Right lung (tissue), 5 donors: Measurements from ENCODE around the gene ATP8B4. TPM values are rescaled to one million over a fixed set of nuclear protein-coding genes. Genes with fewer than 3 reads are reported as not detected.
"Not testable (repeated sequence)": the region's sequence is repeated elsewhere in the genome, so short reads cannot be mapped to it uniquely, and the experiment has no call there.

Experiments used
- DNase-seq, 2 donors: peaks; one replicate each; pipeline ENCODE4 v3.0.0-alpha.2; 2013
- polyA plus RNA-seq, 5 donors: library from polyadenylated mRNA; unstranded; fragments of 120-200 nt; gene quantifications; one replicate each; pipeline versions ENCODE4 v1.2.1 to v1.2.3, GENCODE V29; 2013; ENCODE audit warnings: inconsistent platforms in 1 of 5, low replicate concordance in 1 of 5; ENCODE audit not compliant: insufficient read length in 5 of 5, insufficient read depth in 1 of 5

The ATP8B4 gene
- polyA plus RNA-seq, 5 donors, result 1.7 to 3.0 (median 2.2) TPM

DNA sequence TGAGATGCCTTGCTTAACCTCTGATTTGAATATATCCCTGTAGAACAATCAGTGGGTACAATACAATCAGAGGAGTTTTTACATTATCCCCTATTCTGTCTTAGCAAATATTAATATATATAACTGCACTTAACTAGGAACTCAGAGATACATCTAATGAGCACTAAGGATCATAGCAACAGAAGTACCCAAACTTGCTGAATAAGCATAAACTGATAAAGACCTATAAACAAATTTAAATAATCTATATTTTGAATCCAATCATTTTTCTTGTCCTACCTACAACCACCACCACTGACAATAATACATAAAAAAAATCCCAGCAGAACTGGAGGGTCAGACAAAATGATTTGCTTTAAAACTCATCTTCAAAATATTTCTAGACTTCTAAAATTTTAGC lies 106.2 kb downstream of the ATP8B4 start:
- no peak for DNase-seq

DNA sequence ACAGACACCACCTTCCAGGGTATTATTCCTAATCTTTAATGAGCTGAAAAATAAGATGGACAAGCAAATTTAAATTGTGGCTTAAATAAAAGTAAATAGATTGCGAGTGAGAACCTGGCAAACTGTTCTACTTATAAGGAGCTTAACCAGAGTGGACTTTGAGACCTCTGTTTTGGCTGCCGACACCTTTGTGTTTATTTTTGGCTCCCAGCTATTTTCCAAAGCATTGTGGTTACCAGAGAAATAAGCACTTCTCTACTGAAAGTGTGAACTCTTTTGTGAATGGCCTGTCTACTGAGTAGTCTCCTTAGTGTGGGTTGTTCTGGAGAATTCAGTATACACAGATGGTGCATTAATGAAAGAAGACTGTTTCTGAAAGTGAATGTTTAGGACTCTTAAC lies 109.4 kb downstream of the ATP8B4 start:
- DNase-seq, result no peak

DNA sequence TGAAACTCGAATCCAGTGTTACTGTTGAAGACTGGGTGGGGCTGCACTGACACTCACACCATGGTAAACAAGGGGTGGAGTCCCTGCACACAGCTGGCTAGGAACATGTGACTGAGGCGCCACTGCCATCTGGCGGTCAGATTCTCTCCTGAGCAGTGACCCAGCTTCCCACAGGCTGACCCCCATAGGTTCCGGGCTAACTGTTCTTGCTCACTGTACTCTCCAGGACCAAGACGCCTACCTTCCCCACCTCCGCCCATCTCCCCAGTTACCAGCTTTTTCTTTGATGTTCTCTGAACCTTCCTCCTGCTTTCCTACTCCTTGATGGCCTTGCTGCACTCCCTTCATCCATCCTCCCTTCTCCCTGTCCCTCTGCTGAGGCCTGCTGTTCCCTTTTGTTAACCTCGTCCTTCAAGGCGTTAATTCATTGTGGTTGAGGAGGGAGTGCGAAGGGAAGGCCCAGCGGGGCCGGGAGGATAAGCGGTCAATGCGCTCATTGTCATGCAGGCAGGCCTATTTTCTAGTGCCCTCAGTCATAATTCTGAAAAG lies 115.2 kb downstream of the ATP8B4 start:
- peak; percentile 71 to 78 for DNase-seq

DNA sequence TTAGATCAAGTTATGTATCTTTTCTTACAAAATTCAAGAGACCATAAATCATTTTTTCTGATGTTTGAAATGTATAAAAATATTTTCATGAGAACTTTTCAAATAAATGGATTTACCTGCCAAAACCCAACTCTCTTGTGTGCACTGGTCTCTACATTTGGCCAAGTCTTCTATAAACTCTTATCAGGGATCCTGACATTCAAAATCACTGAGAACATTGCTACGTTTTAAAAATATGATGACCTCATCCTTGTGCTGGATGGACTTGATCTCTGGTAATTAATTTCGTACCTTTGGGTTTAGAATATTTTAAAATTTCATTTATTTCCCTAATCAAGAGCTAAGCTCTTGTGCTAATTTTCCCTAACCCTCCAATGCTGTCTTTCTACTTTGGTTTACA lies 127.4 kb downstream of the ATP8B4 start:
- no peak for DNase-seq

DNA sequence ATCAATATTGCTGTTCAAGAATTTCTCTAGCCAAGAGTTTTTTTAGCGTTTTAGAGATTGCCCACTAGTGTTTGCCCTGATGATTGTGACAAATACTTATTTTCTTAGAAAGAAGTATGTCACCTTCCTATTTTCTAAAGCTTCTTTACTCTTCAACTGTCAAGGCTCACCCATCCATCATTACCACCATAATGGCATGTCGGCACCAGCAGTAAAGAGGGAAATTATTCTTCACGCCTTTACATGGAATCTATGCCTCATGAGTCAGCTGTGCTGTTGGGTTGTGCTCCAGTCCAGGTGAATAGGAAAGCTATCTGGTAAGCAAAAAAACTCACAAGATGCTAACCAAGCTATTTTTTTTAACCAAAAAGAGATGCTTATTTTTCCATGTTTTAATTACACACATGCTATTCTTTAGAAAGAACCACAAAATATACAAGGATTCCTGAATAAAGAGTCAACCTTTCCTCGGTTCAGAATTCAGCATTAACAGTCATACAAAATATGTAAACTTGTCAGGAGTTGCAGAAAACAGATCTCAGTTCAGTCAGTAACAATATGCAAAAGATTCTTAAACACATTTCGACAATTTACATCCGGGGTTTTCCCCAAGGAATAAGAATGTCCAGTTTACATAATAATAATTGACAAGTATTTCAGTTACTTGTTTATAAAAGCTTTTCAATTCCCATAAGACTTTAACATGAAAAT lies 128.0 kb downstream of the ATP8B4 start:
- no peak for DNase-seq

DNA sequence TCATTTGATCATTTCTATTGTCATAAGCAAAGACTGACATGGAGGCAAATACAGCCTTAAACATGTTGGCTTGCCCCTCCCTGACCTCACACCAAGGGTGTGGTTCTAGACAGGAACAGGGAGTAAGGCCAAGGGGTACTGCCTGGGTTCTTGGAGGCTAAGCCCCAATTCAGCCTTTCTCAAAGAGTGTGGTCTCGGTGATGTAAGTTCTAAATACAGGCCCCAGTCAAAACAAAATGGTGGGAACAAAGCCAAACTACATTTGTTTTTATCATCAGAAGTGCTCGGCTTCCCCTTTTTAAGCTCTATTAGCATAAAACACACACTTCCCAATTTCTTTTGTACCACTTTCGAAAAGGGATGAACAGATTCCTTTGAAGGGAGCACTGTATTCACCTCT lies 129.5 kb downstream of the ATP8B4 start:
- DNase-seq, result no peak

DNA sequence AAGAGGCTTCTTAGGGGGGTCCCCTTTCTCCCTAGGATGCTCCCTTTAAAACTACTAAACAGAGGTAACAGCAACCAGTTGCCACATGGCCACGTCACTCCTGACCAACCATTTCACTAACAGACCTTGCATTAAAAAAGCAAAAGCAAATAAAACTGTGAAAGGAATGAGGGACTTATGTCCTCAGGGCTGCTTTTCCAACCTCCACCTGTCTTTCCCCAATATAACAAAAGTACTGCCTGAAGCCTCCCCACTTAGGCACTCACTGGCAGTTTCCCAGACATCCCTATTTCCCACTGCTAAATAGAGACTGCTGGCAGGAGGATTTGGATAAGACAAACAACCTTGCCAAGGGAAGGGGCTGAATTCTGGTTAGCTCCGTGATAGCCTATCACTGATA lies 130.3 kb downstream of the ATP8B4 start:
- DNase-seq, result no peak

DNA sequence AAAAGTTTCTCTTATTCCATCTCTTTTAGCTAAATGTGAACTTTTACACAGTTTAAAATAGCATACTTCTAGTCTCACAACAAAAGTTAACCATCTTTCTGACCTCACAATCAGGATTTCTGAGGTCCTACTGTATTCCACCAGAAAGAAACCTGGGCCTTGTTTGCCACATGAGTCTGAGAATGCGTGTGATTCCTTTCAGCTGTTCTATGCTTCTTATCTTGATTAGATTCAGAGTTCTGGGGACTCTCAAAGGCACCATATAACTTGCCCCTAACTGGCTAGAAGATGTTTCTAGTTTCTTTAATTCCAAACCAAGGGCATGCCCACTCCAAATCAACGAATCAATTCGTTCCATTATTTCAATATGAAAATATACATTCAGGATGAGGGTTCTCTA lies 131.1 kb downstream of the ATP8B4 start:
- DNase-seq, result no peak

DNA sequence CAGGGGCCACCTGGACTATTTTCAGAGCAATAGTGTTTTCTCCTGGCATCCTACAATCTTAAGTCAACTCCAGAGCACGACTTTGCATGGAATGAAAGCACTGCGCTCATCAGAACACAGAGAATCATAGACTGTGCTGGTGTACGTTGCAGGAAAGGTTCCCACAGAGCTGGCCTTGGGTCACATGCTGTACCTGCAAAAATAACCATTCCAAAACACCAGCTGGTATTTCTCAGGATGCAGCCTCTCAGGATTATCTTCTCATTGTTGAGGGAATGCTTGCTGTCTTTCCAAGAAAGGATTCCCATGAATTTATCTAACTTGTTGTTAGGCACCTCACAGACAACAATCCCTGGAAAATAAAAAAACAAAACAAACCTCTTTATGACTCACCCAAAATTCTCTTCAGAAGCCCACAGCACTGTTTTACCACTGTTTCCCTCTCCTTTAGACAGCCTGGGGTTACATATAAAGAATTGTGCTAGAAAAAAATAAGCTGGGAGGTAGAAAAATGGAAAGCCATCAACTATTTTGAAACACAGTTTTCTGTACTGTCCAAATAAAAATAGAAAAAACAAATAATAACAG lies 131.7 kb downstream of the ATP8B4 start:
- DNase-seq, result no peak

DNA sequence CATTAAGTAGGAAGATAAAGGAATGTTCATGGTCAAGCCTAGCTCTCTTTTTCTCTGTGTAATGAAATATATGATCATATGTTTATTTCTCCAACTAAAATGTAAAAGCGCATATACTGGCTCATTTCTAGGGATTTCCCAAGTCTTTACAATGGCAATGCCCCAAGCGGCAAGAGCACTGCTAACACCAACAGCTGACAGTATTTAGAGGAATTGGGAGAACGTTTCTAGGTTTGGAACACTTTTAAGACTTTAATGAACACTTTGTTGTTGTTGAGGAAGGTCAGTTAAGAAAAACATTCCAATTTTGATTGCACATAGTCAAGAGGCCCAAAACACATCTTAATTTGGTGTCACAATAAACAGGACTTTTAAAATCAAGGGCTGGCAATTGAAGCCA lies 132.7 kb downstream of the ATP8B4 start:
- DNase-seq, result no peak

DNA sequence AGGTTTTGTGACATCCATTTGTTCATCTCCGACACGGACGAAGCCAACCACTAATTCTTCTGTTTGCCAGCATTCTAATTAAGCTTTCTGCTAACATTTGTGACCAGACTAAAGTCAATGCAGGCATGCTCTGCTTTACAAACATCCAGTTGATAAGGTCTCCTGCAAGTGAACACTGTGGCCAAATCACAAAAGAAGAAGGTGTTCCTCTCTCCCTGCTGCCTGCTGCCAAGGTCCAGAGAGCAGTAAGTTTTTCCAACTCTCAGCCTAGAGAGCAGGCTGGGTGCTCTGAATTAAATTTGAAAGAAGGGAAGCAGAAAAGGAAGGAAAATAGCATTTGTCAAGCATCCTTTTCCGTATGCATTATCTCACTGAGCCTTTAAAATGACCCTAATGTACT lies 133.6 kb downstream of the ATP8B4 start:
- no peak for DNase-seq

DNA sequence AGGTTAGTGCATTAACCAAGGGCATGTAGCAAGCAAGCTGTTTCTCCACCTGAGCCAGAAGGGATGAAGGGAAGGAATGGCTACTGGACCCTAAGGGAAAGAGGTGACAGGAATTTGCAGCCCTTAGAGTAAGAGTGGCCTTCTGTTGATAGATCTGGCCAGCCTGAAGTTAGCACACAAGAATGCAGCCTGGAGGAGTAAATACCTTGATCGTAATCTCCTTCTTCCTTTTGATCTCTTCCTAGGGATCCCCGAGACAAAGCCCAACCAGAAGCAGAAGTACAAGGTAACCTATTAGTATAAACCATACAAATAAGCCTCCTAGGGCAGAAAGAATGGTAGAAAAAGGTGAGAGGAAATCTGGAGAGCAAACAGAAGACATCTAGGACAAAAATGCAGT lies 134.6 kb downstream of the ATP8B4 start:
- DNase-seq, result no peak

DNA sequence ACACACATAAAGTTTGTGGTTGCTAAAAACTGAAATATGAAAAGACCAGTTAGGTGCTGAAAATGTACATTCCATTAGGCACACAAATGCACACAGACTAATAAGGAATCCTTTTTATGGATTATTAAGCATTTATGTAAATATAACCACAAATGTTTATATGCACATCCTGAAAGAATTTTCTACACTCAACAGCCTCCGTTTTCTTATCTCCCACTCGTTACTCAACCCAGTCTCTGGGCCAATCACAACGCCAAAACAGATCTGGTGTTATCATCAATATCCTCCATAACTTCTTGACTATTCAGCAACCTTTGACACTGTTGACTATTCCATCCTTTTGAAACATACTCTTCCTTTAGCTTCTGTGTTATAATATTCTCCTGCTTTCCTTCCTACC lies 136.4 kb downstream of the ATP8B4 start:
- DNase-seq, result no peak

DNA sequence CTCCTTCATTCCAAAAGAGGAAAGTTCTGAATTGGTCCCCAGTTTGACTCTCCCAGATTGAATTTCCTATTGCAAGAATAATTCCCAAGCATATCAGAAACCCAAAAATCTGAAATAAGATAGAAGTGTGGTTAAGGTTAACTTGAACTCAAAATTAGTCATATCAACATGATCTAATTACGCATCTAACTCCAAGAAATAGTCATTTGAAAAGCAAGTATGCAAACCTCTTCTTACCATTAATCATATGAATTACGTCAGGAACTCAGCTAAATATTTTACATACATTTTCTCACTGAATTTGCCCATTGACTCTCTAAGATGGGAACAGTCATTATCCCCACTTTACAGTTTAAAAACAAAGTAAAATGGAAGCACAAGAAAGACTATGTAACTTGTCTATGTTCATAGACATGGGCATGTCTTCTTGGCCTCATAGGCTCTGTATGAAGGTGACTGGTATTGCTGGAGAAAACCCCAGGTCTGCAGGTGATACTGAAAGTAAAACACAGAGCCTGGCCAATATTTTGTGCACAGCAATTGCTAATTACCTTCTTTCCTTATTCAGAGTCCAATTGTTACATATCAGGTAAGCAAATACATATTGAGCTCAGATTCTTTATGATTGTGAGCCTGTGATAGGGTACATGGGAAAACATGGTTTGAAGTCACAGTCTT lies 139.2 kb downstream of the ATP8B4 start:
- DNase-seq, result no peak

DNA sequence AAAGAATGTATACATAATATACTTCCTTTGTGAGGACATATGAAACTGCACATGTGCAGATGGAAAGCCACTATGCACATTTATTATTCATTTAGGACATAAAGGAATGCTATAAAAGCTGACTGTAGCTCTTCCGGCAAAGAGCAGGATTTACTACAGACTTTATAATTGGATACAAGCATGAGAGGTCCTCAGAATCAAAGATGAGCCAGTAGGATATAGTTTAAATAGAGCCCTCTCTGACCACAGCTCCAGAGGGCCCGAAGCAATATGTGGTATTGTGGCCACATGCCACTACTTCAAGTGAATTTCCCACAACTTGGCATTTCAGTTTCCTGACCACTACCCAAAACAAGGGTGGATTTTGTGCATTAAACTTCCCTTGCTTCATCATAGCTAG lies 140.9 kb downstream of the ATP8B4 start:
- no peak for DNase-seq

DNA sequence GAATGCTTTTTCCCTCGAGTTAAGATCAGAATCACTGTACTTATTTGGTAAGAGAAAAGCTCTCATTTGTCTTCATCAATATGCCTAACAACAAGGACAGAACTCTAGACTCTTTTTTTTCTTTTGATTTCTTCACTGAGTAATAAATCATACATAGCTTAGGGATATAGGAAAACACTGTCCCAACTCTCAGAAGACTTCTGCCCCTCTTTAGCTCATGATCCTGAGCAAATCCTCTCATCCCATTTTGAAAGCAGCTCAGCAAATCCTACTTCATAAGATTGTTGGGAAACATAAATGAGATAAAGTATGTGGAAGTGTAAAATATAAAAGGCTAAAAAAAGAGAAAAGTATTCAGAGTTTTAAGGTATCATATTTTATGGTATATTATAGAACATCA lies 141.7 kb downstream of the ATP8B4 start:
- DNase-seq, result no peak

DNA sequence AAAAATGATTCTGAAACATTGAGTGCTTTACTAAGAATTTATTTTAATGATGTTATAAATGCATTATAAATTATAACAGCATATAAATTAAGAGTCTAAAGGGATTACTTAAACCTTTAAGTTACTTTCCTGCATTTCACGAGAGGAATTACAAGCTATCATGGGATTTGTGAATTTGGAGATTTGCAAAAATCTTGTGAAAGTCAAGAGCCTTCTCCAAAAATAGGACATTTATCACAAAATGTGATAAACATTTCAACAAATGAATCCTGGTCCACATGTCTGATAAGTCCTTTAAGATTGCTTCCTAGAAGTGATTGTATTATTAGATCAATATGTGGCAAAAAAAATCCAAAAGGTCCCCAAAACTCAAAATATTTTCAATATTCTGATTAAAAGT lies 154.5 kb downstream of the ATP8B4 start:
- no peak for DNase-seq

DNA sequence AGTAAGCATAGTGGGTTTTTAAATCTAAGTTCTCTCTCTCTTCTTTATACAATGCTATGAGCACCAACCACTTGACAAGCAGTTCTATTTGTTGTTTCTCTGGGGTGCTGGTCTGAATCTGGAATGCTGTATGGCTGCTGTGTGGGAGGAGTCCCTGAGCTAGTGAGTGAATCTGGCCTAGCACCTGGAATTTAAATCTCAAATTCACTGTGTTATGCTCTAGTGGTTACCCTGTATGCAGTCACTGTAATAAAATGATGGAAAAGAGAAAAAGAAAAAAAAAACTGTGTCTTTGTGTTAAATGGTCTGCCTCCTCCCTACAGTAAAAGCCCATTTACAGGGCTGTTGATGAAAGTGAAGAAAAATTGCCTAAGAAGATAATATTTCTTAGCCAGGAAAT lies 155.0 kb downstream of the ATP8B4 start:
- DNase-seq, result no peak

DNA sequence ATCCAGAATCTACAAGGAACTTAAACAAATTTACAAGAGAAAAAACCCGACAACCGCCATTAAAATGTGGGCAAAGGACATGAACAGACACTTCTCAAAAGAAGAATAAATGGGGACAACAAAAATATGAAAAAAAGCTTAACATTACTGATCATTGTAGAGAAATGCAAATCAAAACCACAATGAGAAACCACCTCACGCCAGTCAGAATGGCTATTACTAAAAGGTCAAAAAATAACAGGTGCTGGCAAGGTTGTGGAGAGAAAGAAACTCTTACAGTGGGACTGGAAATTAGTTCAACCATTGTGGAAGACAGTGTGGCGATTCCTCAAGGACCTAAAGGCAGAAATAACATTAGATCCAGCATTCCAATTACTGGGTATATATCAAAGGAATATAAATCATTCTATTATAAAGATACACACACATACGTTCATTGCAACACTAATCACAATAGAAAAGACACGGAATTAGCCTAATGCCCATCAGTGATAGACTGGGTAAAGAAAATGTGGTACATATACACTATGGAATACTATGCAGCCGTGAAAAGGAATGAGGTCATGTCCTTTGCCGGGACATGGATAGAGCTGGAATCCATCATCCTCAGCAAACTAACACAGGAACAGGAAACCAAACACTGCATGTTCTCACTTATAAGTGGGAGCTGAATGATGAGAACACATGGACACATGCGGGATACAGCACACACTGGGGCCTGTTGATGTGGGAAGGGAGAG lies 155.8 kb downstream of the ATP8B4 start:
- DNase-seq, result not testable (repeated sequence)

DNA sequence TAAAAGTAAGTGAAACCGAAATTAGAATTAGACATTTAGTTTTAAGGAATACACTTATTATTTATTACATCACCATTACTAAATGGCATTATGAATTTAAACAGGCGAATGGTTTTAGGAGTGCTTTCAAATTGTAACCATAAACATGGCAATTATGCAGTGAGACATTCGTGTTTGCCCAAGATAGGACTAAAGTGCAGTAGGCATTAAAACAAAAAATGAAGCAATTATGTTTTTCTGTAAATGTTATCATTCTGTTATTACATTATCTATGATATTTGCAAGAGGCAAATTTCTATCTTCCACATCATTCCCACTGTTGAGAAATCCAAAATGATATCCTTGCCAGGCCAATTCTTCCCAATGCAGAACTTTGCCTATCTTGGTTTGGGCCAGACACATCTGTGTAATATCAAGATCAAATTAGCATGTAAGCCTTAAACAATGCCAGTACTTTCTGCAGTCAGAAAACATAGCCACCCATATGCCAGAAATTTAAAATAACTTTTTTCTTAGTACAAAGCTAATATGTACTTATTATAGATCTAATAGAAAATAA lies 156.9 kb downstream of the ATP8B4 start:
- DNase-seq, result no peak

DNA sequence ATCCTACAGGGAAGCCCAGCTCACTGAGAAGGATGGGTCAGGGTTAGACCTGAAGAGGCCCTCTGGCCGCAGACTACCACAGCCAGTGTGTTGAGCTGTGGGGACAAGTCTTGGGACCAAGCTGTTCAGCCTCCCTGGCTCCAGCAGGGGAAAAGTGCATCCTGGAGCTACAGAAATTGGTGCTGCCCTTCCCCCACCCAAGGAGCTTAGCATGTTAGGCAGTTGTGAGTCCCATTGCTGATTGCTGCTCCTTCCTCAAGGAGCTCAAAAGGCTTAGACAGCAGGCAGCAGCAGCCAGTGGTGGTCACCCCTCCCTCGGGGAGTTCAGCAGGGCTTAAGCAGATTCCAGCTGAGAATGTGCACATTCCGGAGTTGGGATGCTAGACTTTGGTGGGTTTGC lies 165.6 kb downstream of the ATP8B4 start:
- no peak for DNase-seq

DNA sequence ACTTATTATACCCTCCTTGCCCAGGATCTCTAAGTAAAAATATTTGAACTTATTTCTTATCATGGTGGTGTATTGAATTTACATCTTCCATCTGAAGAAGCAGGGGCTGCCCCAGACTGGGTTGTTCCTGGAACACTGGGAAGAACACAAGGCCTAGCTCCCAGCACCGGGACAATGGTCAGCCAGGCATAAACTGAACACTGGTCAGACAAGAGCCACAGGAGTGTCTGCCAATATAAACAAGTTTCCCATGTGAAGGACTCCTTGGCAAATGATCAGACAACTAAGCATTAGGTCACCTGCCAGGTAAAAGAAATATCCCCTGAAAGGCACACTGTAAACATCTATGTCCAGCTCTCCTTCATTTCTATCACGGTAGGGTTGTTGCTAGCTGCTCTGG lies 172.4 kb downstream of the ATP8B4 start:
- DNase-seq, result no peak
